Epidermal melanocyte (primary cell): ENCODE results near the gene NATD1.
A peak's percentile ranks its signal among the peaks of the same experiment; 100 is the strongest.

ENCODE experiments used
- DNase-seq: peaks from one replicate; pipeline ENCODE4 v3.0.0; 2011; ENCODE audit warnings: low spot score; ENCODE audit not compliant: insufficient read length

Gene NATD1

GRCh38 chr17:21275579-21276263, 22.5 kb upstream of the NATD1 start:
- peak; percentile 87 for DNase-seq

- peak; percentile 62 for DNase-seq
Measured at GRCh38 chr17:21275047-21275578, 21.9 kb upstream of the NATD1 start.

GRCh38 chr17:21272881-21273792, 19.9 kb upstream of the NATD1 start:
- DNase-seq = no peak

DNA sequence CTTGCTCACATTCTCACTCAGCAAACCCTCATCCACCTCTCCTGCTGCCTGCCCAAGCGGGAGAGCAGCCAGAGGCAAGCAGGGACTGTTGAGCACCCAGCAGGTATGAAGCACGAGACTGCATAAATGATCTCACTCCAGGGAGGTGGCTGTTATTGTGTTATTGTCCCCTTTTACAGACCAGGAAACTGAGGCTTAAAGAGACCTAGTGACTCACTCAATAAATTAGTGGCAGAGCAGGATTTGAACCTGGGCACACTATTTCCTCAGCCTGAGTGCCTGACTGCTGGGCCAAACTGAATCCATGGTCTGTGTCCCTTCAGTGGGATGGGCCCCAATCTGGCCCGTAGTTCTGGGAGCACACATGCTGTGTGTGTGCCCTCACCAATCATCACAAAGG, 19.0 kb upstream of the NATD1 start:
- DNase-seq = no peak

GRCh38 chr17:21271454-21272183, 18.4 kb upstream of the NATD1 start:
- DNase-seq = no peak

DNA sequence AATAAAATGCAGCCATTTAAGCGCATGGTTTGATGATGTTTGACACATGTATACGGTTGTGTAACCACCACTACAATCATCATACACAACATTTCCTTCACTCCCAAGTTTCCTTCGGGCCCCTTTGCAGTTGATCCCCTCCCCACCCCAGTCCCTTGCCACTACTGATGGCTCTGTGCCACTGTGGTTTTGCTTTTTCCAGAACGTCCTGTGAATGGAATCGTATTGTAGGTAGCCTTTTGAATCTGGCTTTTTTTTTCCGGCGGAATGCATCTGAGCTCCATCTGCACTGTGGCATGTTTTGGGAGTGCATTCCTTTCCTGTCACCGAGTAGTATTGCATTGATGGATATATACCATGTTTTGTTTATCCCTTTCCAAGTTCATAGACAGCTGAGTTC, 16.2 kb upstream of the NATD1 start:
- no peak for DNase-seq

- no peak for DNase-seq
Measured at GRCh38 chr17:21268596-21269188, 15.5 kb upstream of the NATD1 start.

DNA sequence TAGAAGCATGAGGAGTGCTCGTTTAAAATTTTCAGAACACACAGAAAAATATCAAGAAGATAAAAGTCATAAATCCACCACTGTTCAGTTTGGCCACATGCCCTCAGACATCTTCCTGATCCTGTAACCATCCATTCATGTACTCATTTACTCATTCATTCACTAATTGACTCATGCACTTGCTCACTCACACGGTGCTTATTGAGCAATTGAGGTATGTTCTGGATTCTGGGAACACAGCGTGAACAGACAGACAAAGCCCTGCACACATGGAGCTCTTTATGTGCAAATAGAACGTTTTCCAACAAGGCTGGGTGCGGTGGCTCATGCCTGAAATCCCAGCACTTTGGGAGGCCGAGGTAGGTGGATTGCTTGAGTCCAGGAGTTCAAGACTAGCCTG, 10.2 kb upstream of the NATD1 start:
- DNase-seq = no peak

DNA sequence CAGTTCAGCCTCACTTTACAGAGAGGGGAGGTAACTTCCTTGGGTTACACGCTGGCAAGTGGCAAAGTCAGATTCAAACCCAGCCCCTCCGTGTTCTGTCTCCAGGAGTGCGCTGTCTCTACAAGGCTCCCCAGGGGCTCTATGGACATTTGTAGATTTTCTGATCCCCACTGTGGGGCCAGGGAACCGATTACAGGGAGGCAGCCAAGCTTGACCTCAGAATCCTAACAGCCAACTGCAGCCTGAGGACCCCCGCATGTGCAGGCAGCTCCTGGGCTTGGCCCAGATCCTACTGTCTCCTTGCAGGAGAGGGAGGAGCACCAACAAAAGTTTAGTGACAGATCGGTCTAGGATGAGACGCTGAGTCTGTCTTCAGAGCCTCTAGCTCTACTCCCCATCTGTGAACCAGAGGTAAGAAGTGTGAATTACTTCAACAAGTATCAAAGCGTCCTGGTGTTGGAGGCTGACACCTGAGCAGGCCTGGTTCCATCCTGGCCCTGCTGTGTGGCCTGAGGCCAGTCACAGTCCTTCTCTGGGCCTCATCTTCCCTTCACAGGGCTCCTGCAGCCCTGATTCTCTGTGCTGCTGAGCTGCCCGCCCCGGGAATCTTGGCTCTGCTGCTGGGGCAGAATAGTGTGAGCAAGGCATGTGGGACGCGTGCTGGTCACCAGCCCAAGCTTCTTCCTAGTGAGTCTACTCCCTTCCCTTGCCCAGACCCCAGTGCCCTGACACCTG, 9.2 kb upstream of the NATD1 start:
- DNase-seq = no peak

GRCh38 chr17:21258593-21258992, 5.4 kb upstream of the NATD1 start:
- DNase-seq = no peak

- no peak for DNase-seq
Measured at GRCh38 chr17:21253646-21254441, 634 bp upstream of the NATD1 start.

DNA sequence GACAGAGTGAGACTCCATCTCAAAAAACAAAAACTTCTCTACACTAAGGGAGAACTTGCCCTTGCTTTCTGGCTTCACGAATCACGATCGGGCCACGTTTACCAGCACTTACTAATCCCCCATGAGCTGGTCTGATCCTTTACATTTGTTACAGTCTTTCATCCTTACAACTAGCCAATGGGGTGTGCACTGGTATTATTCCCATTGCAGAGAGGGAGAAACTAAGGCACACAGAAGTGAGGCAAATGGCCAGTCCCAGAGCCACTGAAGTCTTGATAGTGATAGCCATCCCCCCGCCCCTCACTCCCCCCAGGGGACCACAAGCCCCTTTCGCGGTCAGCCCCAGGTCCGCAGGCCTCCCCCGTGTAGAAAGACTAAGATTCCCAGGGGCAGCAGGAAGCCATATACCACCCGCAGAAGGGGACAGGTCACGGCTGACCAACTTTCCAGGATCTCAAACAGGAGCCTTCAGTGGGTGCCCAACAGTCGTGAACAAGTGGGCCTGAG, 868 bp downstream of the NATD1 start:
- no peak for DNase-seq

GRCh38 chr17:21251337-21252010, 1.7 kb downstream of the NATD1 start:
- no peak for DNase-seq

DNA sequence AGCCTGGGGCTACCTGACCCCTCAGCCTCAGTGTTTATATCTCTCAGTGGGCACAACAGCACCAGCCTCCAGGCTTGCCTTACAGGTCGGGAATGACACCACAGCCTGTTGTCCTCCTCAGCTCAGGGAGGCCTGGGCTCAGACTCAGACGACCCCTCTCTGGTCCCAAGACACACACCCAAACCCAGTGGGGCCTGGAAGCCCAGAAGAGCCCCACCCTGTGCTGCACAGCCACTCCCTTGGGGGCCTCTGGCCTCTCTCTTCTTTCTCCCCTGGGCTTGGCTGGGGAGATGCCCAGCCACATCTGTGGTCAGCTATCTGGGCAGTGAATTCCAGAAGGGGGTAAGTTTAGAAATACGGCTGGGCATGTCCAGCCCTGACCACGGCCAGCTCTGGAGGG, 2.4 kb downstream of the NATD1 start:
- no peak for DNase-seq

GRCh38 chr17:21249920-21250703, 3.1 kb downstream of the NATD1 start:
- no peak for DNase-seq

GRCh38 chr17:21249086-21249795, 4.0 kb downstream of the NATD1 start:
- DNase-seq = no peak

DNA sequence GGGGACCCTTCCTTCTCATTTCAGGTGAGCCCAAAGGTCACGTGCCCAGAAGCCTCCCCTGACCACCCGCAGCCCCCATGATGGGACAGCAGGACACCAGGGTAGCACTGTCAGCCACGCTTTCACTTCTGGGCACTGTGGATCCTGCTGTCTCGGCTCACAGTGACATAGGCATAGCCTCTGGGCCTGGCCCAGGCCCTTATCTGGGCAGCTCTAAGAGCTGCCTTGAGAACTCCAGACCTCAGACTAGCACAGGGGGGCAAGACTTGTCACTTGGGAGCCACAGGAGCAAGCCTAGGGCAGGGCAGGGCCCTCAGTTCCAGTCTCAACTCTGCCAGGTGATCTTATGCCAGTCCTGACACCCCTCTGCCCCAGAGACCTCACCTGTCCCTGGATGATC, 4.7 kb downstream of the NATD1 start:
- DNase-seq = no peak
